Measurements from ENCODE around the gene FSIP1.

Gene FSIP1

DNA sequence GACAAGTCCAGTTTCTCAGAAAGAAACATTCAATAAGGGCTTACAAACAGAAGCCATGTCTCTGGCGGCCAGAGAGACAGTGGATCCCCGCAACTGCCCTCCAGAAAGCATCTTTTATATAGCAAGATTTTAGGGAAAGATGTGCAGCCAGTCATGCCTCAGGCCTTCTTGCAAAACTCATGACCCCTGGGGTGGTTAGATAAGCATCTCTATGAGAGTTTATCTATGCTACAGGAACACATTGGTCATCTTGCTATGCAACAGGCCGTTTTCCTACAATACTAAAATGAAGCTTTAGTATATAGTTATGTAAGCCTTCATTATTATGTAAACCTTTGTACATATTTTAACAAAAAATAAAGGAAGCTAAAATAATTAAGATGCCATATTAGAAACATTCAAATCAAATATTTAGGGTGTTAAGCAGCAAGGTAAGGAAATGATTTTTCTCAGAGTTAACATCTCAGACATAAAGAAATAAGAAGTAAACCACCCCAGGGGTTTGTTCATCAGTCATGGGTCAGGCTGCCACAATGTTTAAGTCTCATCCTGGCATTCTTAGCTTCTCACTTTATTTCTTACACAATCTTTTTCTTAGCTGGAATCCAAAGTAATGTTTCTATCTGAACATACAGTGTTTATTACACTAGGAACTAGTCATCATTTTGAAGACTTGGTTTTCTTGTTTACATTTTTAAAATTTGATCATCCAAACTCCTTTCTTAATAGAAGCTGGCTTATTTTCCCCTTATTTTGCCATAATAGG, 6.3 kb upstream of the FSIP1 start:
- DNase-seq (ENCODE audit: low spot score), result no peak
- TF ChIP-seq CTCF (IDR thresholded peaks at IDR 0.05; ENCODE audit: borderline replicate concordance, control extremely low read depth, extremely low read depth, insufficient read depth, missing control alignments), result no peak
- in situ Hi-C loops (cut with MboI; ENCODE audit: low sequenced_read_pairs, unreplicated experiment), result loop anchor here (25.0 kb wide), 1 partner anchor 473 kb away; no protein-coding TSS in a partner anchor

- in situ Hi-C loops (cut with MboI; ENCODE audit: low sequenced_read_pairs, unreplicated experiment), result loop anchor here (25.0 kb wide), 1 partner anchor 474 kb away; no protein-coding TSS in a partner anchor
- DNase-seq (ENCODE audit: low spot score), result peak; percentile 35
- no peak for TF ChIP-seq CTCF (IDR thresholded peaks at IDR 0.05; ENCODE audit: borderline replicate concordance, control extremely low read depth, extremely low read depth, insufficient read depth, missing control alignments)
These were observed 5.5 kb upstream of the FSIP1 start for GRCh38 chr15:39788108-39788507.

- in situ Hi-C loops (cut with MboI; ENCODE audit: low sequenced_read_pairs, unreplicated experiment), result loop anchor here (25.0 kb wide), 1 partner anchor 475 kb away; no protein-coding TSS in a partner anchor
These were observed 4.8 kb upstream of the FSIP1 start for GRCh38 chr15:39787479-39787878.

GRCh38 chr15:39786447-39787056, 3.9 kb upstream of the FSIP1 start:
- DNase-seq (ENCODE audit: low spot score), result peak; percentile 48
- in situ Hi-C loops (cut with MboI; ENCODE audit: low sequenced_read_pairs, unreplicated experiment), result loop anchor here (25.0 kb wide), 1 partner anchor 476 kb away; no protein-coding TSS in a partner anchor
- peak; percentile 20 for TF ChIP-seq CTCF (IDR thresholded peaks at IDR 0.05; ENCODE audit: borderline replicate concordance, control extremely low read depth, extremely low read depth, insufficient read depth, missing control alignments)

More at GRCh38 chr15:39787479-39787878, 4.8 kb upstream of the FSIP1 start:
- TF ChIP-seq CTCF (IDR thresholded peaks at IDR 0.05; ENCODE audit: borderline replicate concordance, control extremely low read depth, extremely low read depth, insufficient read depth, missing control alignments), result no peak
- DNase-seq (ENCODE audit: low spot score), result no peak

- no peak for TF ChIP-seq CTCF (IDR thresholded peaks at IDR 0.05; ENCODE audit: borderline replicate concordance, control extremely low read depth, extremely low read depth, insufficient read depth, missing control alignments)
- in situ Hi-C loops (cut with MboI; ENCODE audit: low sequenced_read_pairs, unreplicated experiment), result loop anchor here (25.0 kb wide), 1 partner anchor 476 kb away; no protein-coding TSS in a partner anchor
- DNase-seq (ENCODE audit: low spot score), result no peak
These were observed 3.2 kb upstream of the FSIP1 start for GRCh38 chr15:39785841-39786240.

- in situ Hi-C loops (cut with MboI; ENCODE audit: low sequenced_read_pairs, unreplicated experiment), result loop anchor here (25.0 kb wide), 1 partner anchor 477 kb away; no protein-coding TSS in a partner anchor
These were observed 2.5 kb upstream of the FSIP1 start for GRCh38 chr15:39785139-39785538.

More at GRCh38 chr15:39785139-39785538, 2.5 kb upstream of the FSIP1 start:
- DNase-seq (ENCODE audit: low spot score), result no peak
- TF ChIP-seq CTCF (IDR thresholded peaks at IDR 0.05; ENCODE audit: borderline replicate concordance, control extremely low read depth, extremely low read depth, insufficient read depth, missing control alignments), result no peak
